HepG2 (cell line): ENCODE data around the gene POLDIP3. TPM values are rescaled to one million over a fixed set of nuclear protein-coding genes. Genes with fewer than 3 reads are reported as not detected.

Experiments used
- ATAC-seq: fragments of 200-7000 bp; cut with Tn5 transposase; 3 replicates; pipeline ENCODE4 v1.9.1; 2020; ENCODE audit warnings: mild to moderate bottlenecking, moderate library complexity
- BruUV-seq: library from RNA; stranded (reverse); fragments of 400-500 nt; replicated peaks from 2 replicates; lab custom pipeline; 2021; lab: Mats Ljungman, UMichigan
- CTCF ChIA-PET: fragments of 300-600 bp; formaldehyde crosslinking; extraction: SDS; loops from one replicate; lab custom pipeline; 2021; ENCODE audit warnings: low total read pairs, inconsistent platforms, low intra/inter-chr PET ratio; lab: Yijun Ruan, JAX
- POLR2A ChIA-PET: fragments of 350-600 bp; sonication (Branson Sonifier 250); formaldehyde crosslinking; loops from one replicate; lab custom pipeline; 2020; ENCODE audit warnings: antibody characterized with exemption, inconsistent platforms; lab: Yijun Ruan, JAX
- DNase-seq: peaks from one replicate; pipeline ENCODE4 v3.0.0-alpha.2; 2015; ENCODE audit warnings: low spot score
- FAIRE-seq: peaks from 3 replicates; lab custom pipeline; 2011; peaks lifted over from hg19 to GRCh38; lab: Jason Lieb, UNC
- H2AFZ ChIP-seq: one replicate; pipeline ENCODE4 v1.6.1; 2011; ENCODE audit warnings: low read length, inconsistent platforms
- H3K27ac ChIP-seq: fragments of 300-600 bp; 3 replicates; pipeline ENCODE4 v1.8.0; 2011; ENCODE audit warnings: mixed run types, mild to moderate bottlenecking, mixed read lengths, low read length, inconsistent platforms; ENCODE audit not compliant: insufficient read depth; ENCODE audit errors: extremely low read length
- H3K27me3 ChIP-seq, 2 experiments: fragments of 200-600 bp in 1 of 2; 2 replicates in 1 of 2; 3 replicates in 1 of 2; pipeline versions ENCODE4 v1.6.0 to v1.8.0; 2011; ENCODE audit warnings: low read length in 2 of 2, mild to moderate bottlenecking in 2 of 2, moderate library complexity in 2 of 2, inconsistent platforms in 1 of 2; ENCODE audit not compliant: insufficient read depth in 2 of 2, control insufficient read depth in 1 of 2
- H3K36me3 ChIP-seq, 2 experiments: fragments of 200-600 bp in 1 of 2; replicated peaks in 1 of 2; 2 replicates in 1 of 2; 3 replicates in 1 of 2; pipeline versions ENCODE4 v1.5.1 to v1.8.0; 2011; ENCODE audit warnings: low read length in 2 of 2, inconsistent platforms in 1 of 2; ENCODE audit not compliant: insufficient read depth in 2 of 2, control insufficient read depth in 1 of 2
- H3K4me1 ChIP-seq: 2 replicates; pipeline ENCODE4 v1.5.1; 2012; ENCODE audit warnings: low read length, inconsistent platforms; ENCODE audit not compliant: insufficient read depth
- H3K4me2 ChIP-seq: 2 replicates; pipeline ENCODE4 v1.6.0; 2011; ENCODE audit warnings: low read depth, low read length, inconsistent platforms
- H3K4me3 ChIP-seq, 3 experiments: fragments of 200-600 bp in 1 of 3; sonication (generic), shearing (Covaris generic) in 1 of 3; replicated peaks in 1 of 3; 2 replicates each; pipeline ENCODE4 v1.5.1; 2011 to 2016; ENCODE audit warnings: low read length in 3 of 3, inconsistent platforms in 2 of 3, low read depth in 2 of 3, mild to moderate bottlenecking in 2 of 3, control low read depth in 1 of 3, mixed read lengths in 1 of 3; ENCODE audit not compliant: insufficient read depth in 1 of 3
- H3K79me2 ChIP-seq: one replicate; pipeline ENCODE4 v1.6.1; 2011; ENCODE audit warnings: low read length, inconsistent platforms; ENCODE audit not compliant: insufficient read depth
- H3K9ac ChIP-seq: 2 replicates; pipeline ENCODE4 v1.6.0; 2011; ENCODE audit warnings: mild to moderate bottlenecking, low read depth, low read length, inconsistent platforms; ENCODE audit not compliant: insufficient read depth
- H3K9me3 ChIP-seq: 2 replicates; pipeline ENCODE4 v1.5.1; 2012; ENCODE audit warnings: mild to moderate bottlenecking, low read length
- H4K20me1 ChIP-seq: 2 replicates; pipeline ENCODE4 v1.6.0; 2011; ENCODE audit warnings: inconsistent platforms, mild to moderate bottlenecking, low read length, moderate library complexity; ENCODE audit not compliant: insufficient read depth
- MYC ChIP-seq: sonication (generic); formaldehyde crosslinking; IDR thresholded peaks from 2 replicates; pipeline ENCODE4 v1.9.0; 2021; ENCODE audit warnings: missing genetic modification reagents, borderline replicate concordance
- RBM22 ChIP-seq: fragments of 200-400 bp; formaldehyde crosslinking; optimal IDR thresholded peaks from 2 replicates; pipeline ENCODE3; 2017; ENCODE audit warnings: mild to moderate bottlenecking, low read length, moderate library complexity
- RXRA ChIP-seq: sonication (generic); formaldehyde crosslinking; IDR thresholded peaks from 2 replicates; pipeline ENCODE4 v1.5.1; 2020; ENCODE audit warnings: missing genetic modification reagents
- ZNF263 ChIP-seq: sonication (generic); formaldehyde crosslinking; IDR thresholded peaks from 2 replicates; pipeline ENCODE4 v1.4.0; 2020; ENCODE audit warnings: missing genetic modification reagents
- ZNF30 ChIP-seq: sonication (generic); formaldehyde crosslinking; IDR thresholded peaks from 2 replicates; pipeline ENCODE4 v1.5.0; 2020; ENCODE audit warnings: mild to moderate bottlenecking, missing genetic modification reagents
- WGBS: methylation state at CpG from one replicate; pipeline ENCODE4 v1.1.6; 2017; ENCODE audit warnings: low lambda C conversion rate; 5-methylcytosine and 5-hydroxymethylcytosine counted together
- in situ Hi-C: cut with HindIII; loops from 2 replicates; pipeline ENCODE4 v1.10.0; 2017; ENCODE audit warnings: low pct_unique_long_range_greater_than_20kb; ENCODE audit not compliant: extremely low pct_ligation_motif_present
- intact Hi-C: fragments of 100-400 bp; cut with micrococcal nuclease; formaldehyde crosslinking; loops from one replicate; pipeline ENCODE4 v1.10.0; 2022; ENCODE audit not compliant: unreplicated experiment
- polyA plus RNA-seq, 8 experiments: library from polyadenylated mRNA; depleted of rRNA in 3 of 8; stranded (reverse) in 7 of 8; unstranded in 1 of 8; fragments of >200 nt; fragmentation: Illumina TruSeq in 4 of 8; extraction: Trizol in 4 of 8; gene quantifications; 2 replicates each; pipeline versions ENCODE4 v1.2.1 to v1.2.3, GENCODE V29; 2011 to 2016; ENCODE audit warnings: low read depth in 4 of 8, missing spikeins in 1 of 8, mixed read lengths in 1 of 8; ENCODE audit not compliant: insufficient read depth in 1 of 8
- total RNA-seq, 5 experiments: library from RNA; depleted of rRNA; stranded (reverse); fragments of >200 nt; fragmentation: Illumina TruSeq; extraction: Trizol; gene quantifications; 2 replicates each; pipeline ENCODE4 v1.2.3, GENCODE V29; 2016; ENCODE audit warnings: low read depth in 1 of 5
- TF ChIP-seq, protein P1 (sequence below): sonication (generic); formaldehyde crosslinking; IDR thresholded peaks from 2 replicates; pipeline ENCODE4 v1.4.0; 2020; ENCODE audit warnings: missing genetic modification reagents, borderline replicate concordance
- TF ChIP-seq, protein P2 (sequence below): sonication (generic); formaldehyde crosslinking; IDR thresholded peaks from 2 replicates; pipeline ENCODE4 v1.4.0; 2020; ENCODE audit warnings: missing genetic modification reagents

Gene POLDIP3
- total and polyA plus RNA-seq, 2 of the 13 experiments (the other 11 are each of a cell fraction or from before 2014, with no cell fraction given) = 45.8 to 47.4 TPM

DNA sequence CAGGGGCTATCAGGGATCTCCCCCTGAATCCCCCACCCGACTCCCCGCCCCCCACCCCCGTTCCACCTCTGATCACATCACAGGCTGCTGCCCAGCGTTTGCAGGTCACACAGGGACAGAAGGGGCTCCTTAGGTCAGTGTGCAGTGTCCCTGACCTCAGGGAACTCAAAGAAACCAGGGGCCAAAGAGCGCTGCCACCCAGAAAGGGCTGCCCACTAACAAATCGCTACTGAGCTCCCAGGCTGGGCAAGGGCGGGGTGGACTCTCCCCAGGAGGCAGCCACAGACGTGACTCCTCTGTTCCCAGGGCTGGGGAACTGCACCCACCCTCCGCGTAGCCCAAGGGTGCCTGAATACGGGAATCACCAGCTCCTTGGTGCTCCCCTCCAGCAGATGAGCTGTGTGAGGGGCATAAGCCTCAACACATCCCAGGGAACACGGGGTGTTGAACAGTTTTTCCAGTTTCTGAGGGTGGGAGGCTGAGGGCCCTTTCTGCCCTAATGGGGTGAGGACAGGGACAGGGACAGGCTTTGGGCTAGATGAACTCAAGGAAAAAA is 9.9 kb upstream of the POLDIP3 start:
- in situ Hi-C loops (no loop called here), intact Hi-C loops (loop anchor here (5.0 kb wide), 1 partner anchor 468 kb away; no protein-coding TSS in a partner anchor)
- no TSS peak for BruUV-seq
- no peak for FAIRE-seq
- ATAC-seq = no peak
- Histone ChIP-seq H3K9ac (no peak overlapping the region), H3K27ac (peak overlapping the region; percentile 43), H3K27me3 (no peaks in the 10 kb centered on the region), H3K4me1 (no peaks in the 10 kb centered on the region; the same call in 1 of the 2 replicates), H3K9me3 (no peaks in the 10 kb centered on the region), H3K79me2 (no peaks in the 10 kb centered on the region), H4K20me1 (peaks cover 9% of the 10 kb centered on the region), H2AFZ (no peak overlapping the region), H3K36me3 (peaks cover 42 to 74% of the 10 kb centered on the region in 2 experiments), H3K4me2 (no peak overlapping the region), H3K4me3 (no peak overlapping the region)
- ChIA-PET CTCF (no interaction called here), POLR2A (interaction anchor here (0.9 to 4.5 kb wide), 2 partner anchors 9 to 19 kb away, joined by 3 to 20 read pairs; no protein-coding TSS in a partner anchor)
- TF ChIP-seq RXRA (CRISPR knock-in tag) (peak; percentile 44; the same call in 1 of the 2 replicates), ZNF263 (CRISPR knock-in tag) (peak; percentile 71), RBM22 (peak; percentile 31), ZNF30 (CRISPR knock-in tag) (no peak), MYC (CRISPR knock-in tag) (no peak)
- TF ChIP-seq, protein P1, sequence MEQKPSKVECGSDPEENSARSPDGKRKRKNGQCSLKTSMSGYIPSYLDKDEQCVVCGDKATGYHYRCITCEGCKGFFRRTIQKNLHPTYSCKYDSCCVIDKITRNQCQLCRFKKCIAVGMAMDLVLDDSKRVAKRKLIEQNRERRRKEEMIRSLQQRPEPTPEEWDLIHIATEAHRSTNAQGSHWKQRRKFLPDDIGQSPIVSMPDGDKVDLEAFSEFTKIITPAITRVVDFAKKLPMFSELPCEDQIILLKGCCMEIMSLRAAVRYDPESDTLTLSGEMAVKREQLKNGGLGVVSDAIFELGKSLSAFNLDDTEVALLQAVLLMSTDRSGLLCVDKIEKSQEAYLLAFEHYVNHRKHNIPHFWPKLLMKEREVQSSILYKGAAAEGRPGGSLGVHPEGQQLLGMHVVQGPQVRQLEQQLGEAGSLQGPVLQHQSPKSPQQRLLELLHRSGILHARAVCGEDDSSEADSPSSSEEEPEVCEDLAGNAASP (CRISPR knock-in tag) = peak; percentile 60; the same call in 1 of the 2 replicates
- TF ChIP-seq, protein P2, sequence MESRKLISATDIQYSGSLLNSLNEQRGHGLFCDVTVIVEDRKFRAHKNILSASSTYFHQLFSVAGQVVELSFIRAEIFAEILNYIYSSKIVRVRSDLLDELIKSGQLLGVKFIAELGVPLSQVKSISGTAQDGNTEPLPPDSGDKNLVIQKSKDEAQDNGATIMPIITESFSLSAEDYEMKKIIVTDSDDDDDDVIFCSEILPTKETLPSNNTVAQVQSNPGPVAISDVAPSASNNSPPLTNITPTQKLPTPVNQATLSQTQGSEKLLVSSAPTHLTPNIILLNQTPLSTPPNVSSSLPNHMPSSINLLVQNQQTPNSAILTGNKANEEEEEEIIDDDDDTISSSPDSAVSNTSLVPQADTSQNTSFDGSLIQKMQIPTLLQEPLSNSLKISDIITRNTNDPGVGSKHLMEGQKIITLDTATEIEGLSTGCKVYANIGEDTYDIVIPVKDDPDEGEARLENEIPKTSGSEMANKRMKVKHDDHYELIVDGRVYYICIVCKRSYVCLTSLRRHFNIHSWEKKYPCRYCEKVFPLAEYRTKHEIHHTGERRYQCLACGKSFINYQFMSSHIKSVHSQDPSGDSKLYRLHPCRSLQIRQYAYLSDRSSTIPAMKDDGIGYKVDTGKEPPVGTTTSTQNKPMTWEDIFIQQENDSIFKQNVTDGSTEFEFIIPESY (CRISPR knock-in tag) = 0 out of 2 replicates have a peak, but pooled peaks have one; percentile 10
- 91% methylated on average over 9 of the region's 12 CpGs for WGBS
- DNase-seq = no peak
